ENCODE results near the gene FOXQ1. TPM values are rescaled to one million over a fixed set of nuclear protein-coding genes. Genes with fewer than 3 reads are reported as not detected.

The FOXQ1 gene
- total and polyA plus RNA-seq, 2 donors (not counting 3 experiments of a cell fraction or from before 2014, with no cell fraction given): not detected

- no peaks in the 10 kb centered on the region for H3K36me3 ChIP-seq (ENCODE audit: control insufficient read depth in 2 of 2, extremely low read depth in 1 of 2, insufficient read depth in 2 of 2, low read length in 2 of 2)
- no peak for FAIRE-seq
Measured at GRCh38 chr6:1317302-1317815, 5.5 kb downstream of the FOXQ1 start.

More at GRCh38 chr6:1317302-1317815, 5.5 kb downstream of the FOXQ1 start:
- Histone ChIP-seq H4K20me1 (replicated peaks; ENCODE audit: control insufficient read depth, extremely low read depth, insufficient read depth, low read length) (no peaks in the 10 kb centered on the region), H3K4me3 (replicated peaks in 1 of 3; ENCODE audit: insufficient read depth in 1 of 3, low read depth in 1 of 3, low read length in 3 of 3) (no peak overlapping the region), H3K4me1 (ENCODE audit: control insufficient read depth, extremely low read depth, insufficient read depth, low read length) (no peaks in the 10 kb centered on the region), H3K27ac (ENCODE audit: insufficient read depth, low read depth, low read length) (no peak overlapping the region), H3K9me1 (replicated peaks; ENCODE audit: control insufficient read depth, extremely low read depth, insufficient read depth, low read length) (no peaks in the 10 kb centered on the region), H3K9ac (replicated peaks; ENCODE audit: extremely low read depth, insufficient read depth, low read length) (no peak overlapping the region), H3K79me2 (ENCODE audit: control insufficient read depth, insufficient read depth, low read length) (no peaks in the 10 kb centered on the region), H2AFZ (ENCODE audit: low read depth, low read length) (no peak overlapping the region), H3K9me3 (replicated peaks; ENCODE audit: control insufficient read depth, insufficient read depth, low read length) (no peaks in the 10 kb centered on the region), H3K4me2 (ENCODE audit: insufficient read depth, low read length) (no peak overlapping the region), H3K27me3 (ENCODE audit: control insufficient read depth in 2 of 2, insufficient read depth in 2 of 2, low read length in 2 of 2) (peaks cover 24 to 37% of the 10 kb centered on the region in 2 experiments)
- dilution Hi-C loops (cut with MboI; ENCODE audit: extremely low pct_ligation_motif_present, low sequenced_read_pairs) (no loop called here), intact Hi-C loops (cut with micrococcal nuclease) (no loop called here)
- ChIA-PET CTCF (interaction anchor here (1.3 kb wide), 1 partner anchor 596 kb away, joined by 3 read pairs; no protein-coding TSS in a partner anchor), POLR2A (no interaction called here)
- TF ChIP-seq MAX (IDR thresholded peaks at IDR 0.05; ENCODE audit: insufficient read depth, insufficient read length) (no peak), MYC (IDR thresholded peaks at IDR 0.05; ENCODE audit: low read depth, low read length) (no peak), GATA2 (IDR thresholded peaks at IDR 0.05; ENCODE audit: insufficient read depth, insufficient read length, low read depth, low read length) (no peak), JUN (IDR thresholded peaks at IDR 0.05; ENCODE audit: borderline replicate concordance, insufficient read depth, insufficient read length, low read depth) (no peak), CTCF (IDR thresholded peaks at IDR 0.05; ENCODE audit: extremely low read depth in 1 of 2, insufficient read depth in 1 of 2, low read depth in 1 of 2, low read length in 2 of 2) (no peak), FOS (IDR thresholded peaks at IDR 0.05; ENCODE audit: borderline replicate concordance, insufficient read depth, low read length) (no peak), EZH2 (IDR thresholded peaks at IDR 0.05; ENCODE audit: borderline replicate concordance, low read depth, low read length, severe bottlenecking) (no peak), POLR2AphosphoS5 (IDR thresholded peaks at IDR 0.05; ENCODE audit: insufficient read depth, low read depth, low read length) (no peak), POLR2A (IDR thresholded peaks at IDR 0.05; ENCODE audit: low read depth, low read length) (no peak)
- DNase-seq (ENCODE audit: low read depth, low spot score): no peak
- BruUV-seq (replicated peaks): no TSS peak

Data from endothelial cell of umbilical vein (primary cell).